ENCODE results near the gene HES3. TPM values are rescaled to one million over a fixed set of nuclear protein-coding genes. Genes with fewer than 3 reads are reported as not detected.

HES3 gene
- total RNA-seq, 1 donor, result not detected

DNA sequence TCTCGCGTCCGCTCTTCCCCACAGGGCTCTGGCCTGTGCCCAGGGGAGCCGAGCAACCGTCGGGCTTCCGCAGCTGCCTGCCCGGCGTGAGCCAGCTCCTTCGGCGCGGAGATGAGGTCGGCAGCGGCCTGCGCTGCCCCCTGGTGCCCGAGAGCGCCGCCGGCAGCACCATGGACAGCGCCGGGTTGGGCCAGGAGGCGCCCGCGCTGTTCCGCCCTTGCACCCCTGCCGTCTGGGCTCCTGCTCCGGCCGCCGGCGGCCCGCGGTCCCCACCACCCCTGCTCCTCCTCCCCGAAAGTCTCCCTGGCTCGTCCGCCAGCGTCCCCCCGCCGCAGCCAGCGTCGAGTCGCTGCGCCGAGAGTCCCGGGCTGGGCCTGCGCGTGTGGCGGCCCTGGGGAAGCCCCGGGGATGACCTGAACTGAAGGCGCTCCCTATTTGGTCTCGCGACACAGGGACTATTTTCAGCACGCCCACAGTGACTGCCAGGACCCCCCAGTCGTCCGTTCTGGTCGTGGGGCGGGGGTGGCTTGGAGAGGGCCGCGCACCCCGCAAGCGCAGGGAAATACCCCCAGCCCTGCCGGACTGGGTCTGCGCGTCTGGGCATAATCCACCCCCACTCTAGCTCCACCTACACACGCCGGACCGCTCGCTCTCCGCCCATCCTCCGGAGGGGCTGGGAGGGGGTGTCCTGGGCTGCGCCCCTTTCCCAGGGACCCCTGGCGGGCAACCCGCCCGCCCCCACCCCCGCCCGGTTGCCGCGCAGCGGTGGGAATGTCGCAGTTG lies 1.3 kb downstream of the HES3 start:
- peak; percentile 77 to 86 (median 85) for DNase-seq (ENCODE audit: low read depth in 2 of 3, low spot score in 2 of 3)

DNA sequence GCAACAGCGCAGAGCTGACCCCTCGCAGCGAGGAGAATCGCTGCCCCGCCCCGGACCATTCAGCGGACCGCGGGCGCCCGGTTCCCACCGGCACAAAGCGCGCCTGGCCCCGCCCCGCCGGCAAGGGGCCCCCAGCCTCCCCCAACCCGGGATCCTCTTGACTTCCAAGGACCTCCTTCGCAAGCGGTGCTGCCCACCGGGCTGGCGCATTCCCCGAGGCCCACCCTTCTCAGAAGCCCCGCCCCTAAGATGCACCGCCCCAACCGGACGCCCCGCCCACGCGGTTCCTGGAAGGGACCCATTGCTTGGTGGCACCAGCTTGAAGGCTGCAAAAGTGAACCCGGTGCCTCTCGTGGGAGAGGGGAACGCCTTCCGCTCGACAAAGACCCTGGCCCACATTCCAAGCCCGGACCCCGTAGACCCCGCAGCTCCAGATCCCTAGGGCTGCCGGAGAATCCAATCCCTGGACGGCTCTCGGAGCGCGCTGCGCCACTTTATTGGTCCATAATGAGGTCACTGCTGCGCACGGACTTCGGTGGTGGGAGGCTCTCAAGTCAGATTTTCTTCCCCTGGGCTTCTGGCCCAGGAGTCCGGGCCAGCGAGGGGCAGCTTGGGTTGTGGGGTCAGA lies 2.0 kb downstream of the HES3 start:
- no peak for DNase-seq (ENCODE audit: low read depth in 2 of 3, low spot score in 2 of 3)

DNA sequence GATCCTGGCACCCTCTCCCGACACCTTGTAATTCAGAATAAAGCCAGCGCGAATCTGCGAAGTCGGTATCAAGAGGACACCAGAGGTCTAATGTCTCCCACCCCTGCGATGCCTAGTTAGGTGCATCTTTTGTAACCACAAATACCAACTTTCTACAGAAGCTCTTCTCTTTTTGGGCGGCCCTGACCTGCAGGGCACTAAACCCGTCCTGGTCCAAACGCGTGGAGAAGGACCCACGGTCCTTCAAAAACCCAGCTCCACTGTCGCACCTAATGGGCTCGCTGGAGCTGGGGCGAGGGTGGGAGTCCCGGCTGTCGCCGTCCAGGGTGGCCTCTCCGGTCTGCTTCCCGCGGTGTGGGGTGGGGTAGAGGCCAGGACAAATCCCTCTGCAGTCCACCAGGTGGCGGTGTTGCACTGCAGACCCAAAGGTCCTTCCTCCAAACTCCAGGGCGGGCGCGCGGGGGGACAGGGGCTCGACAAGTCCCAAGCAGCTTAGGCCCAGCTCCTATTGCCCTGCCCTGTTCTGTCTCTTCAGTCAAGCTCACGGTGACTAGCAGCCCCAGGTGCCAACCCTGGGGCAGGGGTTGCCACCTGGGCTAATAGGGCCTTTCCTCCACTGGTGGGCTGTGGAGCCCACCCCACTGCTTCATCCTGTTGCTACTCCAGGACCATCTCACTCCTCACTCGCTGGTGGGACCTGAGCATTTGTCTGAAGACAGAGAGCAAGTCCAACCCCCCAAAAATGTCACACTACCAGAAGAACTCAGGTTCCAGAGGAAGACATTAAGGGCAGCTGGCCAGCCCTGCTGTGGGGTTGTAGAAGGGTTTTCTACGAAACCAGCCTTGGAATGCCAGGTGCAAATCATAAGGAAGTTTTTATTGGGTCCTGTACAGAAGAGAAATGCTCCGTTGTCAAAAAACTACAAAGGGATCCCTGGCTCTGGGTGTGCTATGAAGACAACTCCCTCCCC lies 2.8 kb downstream of the HES3 start:
- DNase-seq (ENCODE audit: low read depth in 2 of 3, low spot score in 2 of 3), result peak; percentile 73 to 89 (median 82)

DNA sequence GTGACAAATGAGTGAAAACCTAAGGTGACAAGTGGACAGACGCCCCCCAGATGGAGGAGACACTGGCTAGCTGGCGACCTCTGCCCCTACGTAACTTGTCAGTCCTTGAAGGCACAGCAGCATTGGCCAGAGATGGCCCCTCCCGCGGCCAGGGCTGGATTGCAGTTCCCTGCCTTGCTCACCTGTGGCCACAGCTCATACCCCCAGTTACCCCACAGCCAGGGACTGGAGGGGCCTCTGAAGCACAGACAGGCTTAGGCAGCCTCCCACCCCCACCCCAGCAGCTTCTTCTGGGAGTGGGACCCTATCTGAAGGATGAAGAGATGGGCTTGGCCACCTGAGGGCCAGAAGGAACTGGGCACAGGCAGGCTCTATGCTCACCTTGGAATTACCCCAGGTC lies 3.7 kb downstream of the HES3 start:
- no peak for DNase-seq (ENCODE audit: low read depth in 2 of 3, low spot score in 2 of 3)

DNA sequence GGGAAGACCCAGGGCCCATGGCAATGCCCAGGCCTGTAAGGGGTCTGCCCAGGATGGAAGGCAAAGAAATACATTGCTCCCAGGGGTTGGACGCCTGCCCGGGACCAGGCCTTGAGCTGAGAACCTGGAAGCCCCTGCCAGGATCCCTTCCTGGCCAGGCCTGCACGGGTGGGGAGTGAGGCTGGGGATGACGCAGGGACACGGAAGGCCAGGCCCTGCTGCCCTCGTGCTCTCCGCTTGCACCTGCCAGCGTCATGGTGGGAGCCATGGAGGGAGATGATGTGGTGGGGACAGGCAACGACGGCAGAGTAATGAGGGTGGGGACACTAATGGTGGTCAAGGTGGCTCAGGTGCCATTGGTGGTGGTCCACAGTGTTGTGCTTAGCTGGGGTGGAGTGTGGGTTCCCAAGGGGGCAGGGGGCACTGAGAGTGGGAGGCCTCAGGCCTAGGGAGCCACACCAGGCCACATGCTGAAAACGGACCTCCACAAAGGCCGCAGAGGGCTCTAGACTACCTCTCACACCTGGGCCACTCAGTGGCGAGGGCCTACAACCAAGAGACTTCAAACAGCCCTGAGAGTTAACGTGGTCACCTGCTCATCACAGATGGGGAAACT lies 4.3 kb downstream of the HES3 start:
- no peak for DNase-seq (ENCODE audit: low read depth in 2 of 3, low spot score in 2 of 3)

DNA sequence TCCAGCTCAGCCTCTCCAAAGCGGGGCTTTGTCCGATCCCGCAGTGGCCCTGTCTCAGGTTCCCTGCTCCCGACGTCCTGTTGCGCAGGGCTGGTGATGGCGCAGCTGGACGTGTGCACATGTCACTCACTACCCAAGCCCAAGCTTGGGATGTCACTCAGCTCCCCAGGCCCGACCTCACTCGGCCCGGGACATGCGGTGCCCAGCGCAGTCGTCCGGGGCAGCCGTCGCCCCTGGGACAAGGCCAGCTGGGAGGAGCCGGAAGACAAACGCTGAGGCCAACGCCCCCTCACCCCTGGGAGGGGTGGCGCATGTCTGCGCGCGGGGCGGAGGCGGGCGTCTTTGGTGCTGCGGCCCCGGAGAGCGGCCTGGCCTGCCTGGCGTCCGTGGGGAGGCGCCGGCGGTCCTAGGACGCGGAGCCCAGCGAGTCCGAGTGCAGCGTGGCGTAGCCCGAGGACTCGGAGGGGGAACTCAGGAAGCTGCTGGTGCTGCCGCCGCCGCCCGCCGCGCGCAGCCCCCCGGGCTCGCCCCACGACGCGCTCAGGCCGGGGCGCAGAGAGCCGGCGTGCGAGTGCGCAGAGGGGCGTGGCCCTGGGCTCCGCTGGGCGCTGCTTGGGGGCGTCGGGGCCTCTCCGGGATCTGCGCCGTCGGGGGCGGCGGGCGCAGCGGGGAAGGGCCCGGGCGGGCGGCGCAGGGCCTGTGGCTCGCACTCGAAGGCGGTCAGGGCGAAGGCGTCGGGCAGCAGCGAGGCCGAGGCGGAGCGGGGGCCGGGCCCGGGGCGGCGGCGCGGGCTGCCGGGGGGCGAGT lies 5.2 kb downstream of the HES3 start:
- DNase-seq (ENCODE audit: low read depth in 2 of 3, low spot score in 2 of 3), result peak in 1 of 3 donors; percentile 23

DNA sequence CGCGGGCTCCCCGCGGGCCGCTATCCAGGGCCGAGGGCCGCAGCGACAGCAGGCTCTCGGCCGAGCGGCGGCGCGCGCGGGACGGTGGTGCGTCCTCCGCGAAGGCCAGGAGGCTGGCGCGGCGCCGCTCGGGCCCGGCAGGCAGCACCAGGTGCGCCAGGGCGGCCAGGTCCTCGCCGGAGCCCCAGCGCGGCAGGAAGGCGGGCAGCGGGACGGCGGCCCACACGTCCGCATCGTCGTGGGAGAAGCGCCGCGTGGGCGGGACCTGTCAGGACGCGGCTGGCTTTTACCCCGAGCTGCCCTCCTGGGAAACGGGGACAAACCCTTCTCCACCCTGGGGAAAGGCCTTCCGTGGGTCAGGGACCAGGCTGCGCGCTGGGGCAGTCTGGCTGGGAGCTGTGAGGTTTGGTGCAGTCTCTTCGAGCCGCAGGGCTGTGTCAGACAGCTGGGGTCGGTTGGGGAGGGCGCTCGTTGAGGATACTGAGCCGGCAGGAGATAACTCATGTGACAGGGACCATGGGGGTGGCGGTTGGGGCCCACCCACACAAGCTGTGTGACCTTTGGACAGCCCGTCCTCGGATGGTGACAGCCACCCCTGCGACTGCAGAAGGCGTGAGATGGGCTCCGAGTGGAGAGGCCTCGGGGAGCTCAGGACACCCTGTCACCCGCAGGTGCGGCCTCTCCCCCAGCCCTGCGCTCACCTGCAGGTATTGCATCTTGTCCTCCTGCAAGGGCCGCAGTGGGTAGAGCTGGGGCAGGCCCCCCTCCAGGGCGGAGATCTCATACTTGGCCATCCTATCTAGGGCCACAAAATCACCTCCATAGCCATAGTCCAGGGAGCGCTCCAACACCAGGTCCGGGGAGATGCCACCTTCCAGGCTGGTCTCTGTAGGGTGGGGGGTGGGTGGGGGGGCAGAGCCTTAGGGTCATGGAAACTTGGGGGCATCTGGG lies 6.0 kb downstream of the HES3 start:
- DNase-seq (ENCODE audit: low read depth in 2 of 3, low spot score in 2 of 3), result no peak

DNA sequence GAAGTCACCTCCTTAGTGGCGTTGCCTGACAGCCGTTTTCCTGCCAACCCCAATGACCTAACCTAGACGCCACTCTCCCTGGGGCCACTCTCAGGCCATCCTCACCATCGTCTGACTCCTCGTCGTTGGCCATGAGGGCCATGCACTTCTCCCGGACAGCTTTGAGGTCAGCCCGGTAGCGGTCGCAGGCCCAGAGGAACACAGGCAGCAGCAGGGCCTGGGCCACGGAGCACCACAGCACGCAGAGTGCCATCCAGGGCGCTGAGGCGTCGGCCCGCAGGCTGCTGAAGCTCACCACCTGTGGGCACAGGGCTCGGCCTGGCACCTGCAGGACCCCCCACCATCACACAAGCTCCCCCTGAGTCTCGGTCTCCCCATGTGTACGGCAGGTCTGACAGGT lies 7.3 kb downstream of the HES3 start:
- DNase-seq (ENCODE audit: low read depth in 2 of 3, low spot score in 2 of 3), result no peak

DNA sequence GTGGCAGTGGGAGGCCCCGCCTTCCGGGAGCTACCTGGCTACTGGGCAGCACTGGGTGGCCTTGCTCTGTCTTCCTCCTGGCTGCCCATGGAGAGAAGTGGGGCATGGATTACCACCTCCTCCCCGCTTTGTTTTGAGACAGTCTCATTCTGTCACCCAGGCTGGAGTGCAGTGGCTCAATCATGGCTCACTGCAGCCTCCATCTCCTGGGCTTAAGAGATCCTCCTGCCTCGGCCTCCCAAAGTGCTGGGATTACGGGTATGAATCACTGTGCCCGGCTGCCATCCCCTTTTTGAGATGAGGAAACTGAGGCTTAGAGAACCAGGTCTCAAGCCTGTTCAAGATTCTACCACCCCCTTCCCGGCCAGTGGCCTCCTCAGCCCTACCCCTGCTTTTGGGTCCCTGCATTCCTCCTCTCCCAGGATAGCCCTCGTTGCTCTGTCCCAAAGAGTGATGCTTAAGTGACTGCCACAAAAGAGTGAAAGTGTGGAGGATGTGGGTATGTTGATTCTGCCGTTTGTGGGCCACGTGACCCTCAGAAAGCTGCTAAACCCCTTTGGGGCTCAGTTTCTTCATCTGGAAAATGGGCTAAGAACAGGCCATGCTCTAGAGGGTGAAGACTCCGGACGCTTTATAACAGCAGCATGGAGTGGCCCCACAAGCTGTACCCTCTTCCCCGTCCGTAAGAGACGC lies 7.8 kb downstream of the HES3 start:
- DNase-seq (ENCODE audit: low read depth in 2 of 3, low spot score in 2 of 3), result no peak

DNA sequence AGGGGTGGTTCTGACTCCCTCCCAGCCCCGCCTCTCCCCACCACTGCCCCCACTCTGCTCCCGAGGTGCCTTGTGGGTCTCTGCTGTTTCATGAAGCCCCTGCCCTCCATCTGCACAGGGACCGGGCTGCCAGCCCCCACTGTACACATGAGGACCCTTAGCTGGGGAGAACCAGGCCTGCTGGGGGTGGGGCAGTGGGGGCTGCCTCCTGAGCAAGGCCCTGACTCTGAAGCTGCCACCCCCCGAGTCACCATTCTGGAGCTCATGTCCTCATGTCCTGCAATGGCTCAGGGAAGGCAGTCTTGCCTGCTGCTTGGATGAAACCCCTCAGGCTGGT lies 8.4 kb downstream of the HES3 start:
- DNase-seq (ENCODE audit: low read depth in 2 of 3, low spot score in 2 of 3), result no peak

DNA sequence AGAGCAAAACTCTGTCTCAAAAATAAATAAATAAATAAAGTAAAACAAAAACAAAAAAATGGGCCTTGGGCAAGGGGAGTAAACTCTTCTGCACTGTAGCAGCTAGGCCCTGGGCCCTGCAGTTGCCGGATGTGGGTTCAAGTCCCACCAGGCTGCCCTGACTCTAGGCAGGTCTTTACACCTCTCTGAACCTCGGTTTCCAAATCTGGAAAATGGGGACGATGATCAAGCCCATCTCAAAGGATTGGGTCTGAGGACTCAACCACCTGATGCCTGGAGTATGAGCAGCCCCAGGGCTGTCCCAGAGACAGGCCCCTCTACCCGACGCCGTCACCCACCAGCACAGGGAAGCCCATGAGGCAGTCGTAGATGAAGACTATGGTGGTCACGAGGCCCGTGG lies 9.4 kb downstream of the HES3 start:
- DNase-seq (ENCODE audit: low read depth in 2 of 3, low spot score in 2 of 3), result no peak

DNA sequence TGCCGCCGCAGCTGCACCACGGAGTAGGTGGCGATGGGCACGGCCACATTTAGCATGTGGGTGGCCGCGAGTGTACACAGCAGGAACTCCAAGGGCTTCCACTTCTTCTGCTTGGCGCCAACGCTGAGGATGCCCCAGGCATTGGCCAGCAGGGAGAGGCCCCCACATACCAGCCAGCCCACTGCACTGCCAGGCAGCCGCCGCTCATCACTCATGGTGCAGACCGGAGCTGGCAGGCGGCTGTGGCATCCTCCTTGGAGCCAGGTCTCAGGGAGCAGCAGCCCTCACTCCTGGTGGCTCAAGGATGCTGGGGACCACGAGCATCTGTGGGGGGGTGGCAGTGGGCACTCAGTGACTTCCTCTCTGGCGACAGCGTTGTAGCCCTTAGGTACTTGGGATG lies 10.7 kb downstream of the HES3 start:
- no peak for DNase-seq (ENCODE audit: low read depth in 2 of 3, low spot score in 2 of 3)

DNA sequence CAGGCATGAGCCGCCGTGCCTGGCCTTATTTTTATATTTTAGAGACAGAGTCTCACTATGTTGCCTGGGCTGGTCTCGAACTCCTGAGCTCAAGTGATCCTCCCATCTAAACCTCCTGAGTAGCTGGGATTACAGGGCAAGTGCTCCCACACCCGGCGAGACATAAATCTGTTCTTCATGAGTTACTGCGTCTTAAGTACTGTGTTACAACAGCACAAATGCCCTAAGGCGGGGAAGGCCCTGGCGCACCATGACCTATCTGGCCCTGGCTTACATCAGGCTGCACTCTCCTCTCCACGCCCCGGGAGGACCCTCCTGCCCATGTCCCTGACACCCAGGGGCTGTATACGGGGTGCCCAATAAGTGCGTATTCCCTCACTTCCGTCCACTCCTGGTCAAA lies 12.7 kb downstream of the HES3 start:
- no peak for DNase-seq (ENCODE audit: low read depth in 2 of 3, low spot score in 2 of 3)

DNA sequence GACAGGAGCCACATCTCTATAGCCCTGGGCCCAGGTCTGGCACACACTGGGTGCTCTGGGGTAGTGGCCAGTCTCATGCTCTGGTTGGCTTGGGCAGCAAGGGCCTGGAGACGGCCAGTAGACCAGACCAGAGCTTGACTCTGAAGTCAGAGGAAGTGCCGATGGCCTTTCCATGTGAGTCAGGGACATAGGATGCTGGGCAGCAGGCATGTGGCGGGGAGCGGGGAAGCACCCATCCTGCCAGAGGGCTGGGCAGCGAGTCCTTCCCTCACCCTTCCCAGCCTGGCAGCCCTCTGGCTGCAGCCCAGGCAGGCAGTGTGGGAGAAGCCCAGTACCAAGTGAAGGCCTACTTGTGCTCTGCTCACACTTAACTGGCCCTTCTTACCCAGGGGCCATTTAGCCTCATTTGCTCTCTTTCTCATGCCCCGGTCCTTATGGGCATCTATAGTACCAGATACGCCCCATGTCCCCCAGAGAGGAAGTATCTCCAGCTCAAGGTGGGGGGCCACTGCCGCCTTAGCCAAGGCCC lies 13.6 kb downstream of the HES3 start:
- no peak for DNase-seq (ENCODE audit: low read depth in 2 of 3, low spot score in 2 of 3)

DNA sequence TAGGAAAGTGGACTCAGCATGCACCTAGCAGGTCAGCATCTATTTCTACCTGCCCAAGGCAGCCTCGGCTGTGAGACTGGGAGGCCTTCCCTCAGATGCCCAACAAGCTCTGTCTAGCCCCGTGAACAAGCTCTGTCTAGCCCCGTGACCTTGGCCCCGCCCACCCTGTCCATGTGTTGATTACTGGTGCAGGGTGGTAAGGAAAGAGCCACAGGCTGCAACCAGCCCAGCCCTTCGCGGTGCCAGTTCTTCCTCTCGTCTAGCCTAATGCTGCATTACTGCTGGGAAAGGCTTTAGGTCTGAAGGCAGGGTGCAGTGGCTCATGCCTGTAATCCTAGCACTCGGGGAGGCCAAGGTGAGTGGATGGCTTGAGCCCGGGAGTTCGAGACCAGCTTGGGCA lies 14.7 kb downstream of the HES3 start:
- no peak for DNase-seq (ENCODE audit: low read depth in 2 of 3, low spot score in 2 of 3)

DNA sequence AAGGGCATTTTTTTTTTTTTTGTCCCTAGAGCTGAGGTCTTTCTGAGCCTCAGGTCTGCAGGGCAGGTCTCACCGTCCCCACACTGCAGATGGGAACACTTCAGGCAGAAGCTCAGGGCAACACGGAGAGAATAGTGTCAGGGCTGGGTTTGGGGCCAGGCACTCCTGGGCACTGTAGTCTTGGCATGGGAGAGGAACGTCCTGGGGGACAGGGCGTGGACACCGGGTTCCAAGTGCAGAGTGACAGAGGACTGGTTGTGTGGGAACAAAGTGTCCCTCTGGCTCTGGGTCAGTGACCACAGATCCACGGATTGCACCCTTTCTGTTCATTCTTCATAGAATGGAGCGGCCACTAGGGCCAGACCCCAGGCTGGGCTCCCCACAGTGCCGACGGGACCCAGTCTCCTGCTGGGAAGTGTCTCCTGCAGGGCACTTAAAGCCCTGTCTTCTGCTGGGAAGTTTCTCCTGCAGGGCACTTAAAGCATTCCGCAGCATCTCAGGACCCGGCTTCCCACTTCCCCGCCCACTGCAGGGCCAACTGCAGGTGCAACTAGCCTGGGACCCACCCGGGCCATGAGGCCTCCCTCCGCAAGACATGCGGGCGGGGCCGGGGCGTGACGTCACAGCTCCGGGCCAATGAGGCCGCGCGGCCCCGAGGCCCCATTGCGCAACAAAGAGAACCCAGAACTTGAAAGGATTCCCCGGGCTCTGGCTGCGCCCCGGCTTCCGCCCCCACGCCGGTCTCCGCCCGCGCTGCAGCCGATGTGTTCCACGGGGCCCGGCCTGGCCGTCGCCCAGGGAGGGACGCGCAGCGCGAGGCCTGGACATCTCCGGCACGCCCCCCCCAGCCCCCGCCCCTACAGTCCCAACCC lies 15.7 kb downstream of the HES3 start:
- DNase-seq (ENCODE audit: low read depth in 2 of 3, low spot score in 2 of 3), result peak; percentile 52 to 86 (median 85)

DNA sequence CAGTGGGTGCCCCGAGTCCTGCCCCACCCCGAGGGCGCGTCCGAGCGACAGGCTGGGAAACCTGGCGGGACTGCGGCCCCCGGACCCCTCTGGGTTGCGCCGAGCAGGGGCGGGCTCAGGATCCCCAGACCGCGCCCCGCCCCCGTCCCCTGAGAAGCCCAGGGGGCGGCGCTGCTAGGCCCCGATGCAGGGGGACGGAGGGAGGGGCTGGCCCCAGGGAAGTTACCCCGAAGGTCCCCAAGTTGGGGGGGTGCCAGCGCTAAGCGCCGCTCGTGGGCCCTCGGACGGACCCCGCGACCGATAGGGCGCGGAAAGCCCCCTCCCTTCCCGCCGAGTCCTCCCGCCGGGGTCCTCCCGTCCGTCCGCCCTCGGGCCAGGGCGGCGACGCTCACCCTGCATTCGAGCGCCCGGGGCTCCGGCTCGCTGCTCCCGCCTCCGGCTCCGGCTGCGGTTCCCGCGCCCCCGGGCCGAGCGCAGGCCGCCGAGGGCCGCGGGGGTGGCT lies 16.5 kb downstream of the HES3 start:
- DNase-seq (ENCODE audit: low read depth in 2 of 3, low spot score in 2 of 3), result peak in 1 of 3 donors; percentile 22

All from hematopoietic multipotent progenitor cell (in vitro differentiated cells).